Medulla oblongata (tissue), 1 donor: Measurements from ENCODE around the gene ZNF407.

Source experiments
- DNase-seq: peaks from one replicate; pipeline ENCODE4 v3.0.0-alpha.2; 2015; ENCODE audit errors: extremely low spot score

ZNF407 gene

GRCh38 chr18:74788657-74789056 lies 191.0 kb downstream of the ZNF407 start:
- no peak for DNase-seq

- no peak for DNase-seq
Observed at GRCh38 chr18:74789078-74789477, 191.4 kb downstream of the ZNF407 start.

DNA sequence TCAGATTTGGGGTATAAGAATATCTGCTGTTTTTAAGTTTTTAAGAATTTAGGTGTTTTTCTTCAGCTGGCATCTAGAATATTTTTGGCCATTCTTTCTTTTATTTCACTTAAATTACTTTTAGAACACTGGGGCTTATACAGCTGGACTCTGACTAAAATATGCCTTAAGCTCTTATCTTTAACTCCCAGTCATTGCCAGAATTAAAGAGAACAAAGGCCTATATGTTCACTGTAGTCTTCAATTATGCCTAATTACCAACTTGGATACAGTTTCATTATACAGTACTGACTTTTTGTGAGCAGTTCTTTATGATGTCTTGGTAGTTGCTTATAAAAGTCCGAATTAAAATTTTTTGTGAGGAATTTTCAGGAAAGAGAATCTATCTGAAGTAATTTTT lies 192.8 kb downstream of the ZNF407 start:
- DNase-seq: no peak

- no peak for DNase-seq
Observed at GRCh38 chr18:74791501-74792194, 194.0 kb downstream of the ZNF407 start.

DNA sequence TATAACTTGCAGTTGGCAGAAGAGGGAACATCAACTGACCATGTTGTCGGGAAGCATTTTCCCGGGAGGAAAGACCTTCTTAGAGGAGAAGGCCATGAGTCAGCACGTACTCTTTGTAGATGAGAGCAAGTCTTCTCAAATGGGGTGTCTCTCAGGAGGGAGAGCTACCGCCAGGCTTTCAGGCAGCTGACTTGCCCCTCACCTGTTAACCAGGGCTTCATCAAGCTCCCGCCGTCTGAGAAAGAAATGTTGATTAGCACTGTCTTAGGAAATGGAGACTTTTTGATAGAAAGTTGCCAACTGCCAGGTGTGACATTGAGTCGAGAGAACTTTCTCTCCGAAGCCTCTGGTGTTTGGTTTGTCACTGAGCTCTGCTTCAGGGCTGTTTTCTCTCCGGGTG lies 196.1 kb downstream of the ZNF407 start:
- no peak for DNase-seq

DNA sequence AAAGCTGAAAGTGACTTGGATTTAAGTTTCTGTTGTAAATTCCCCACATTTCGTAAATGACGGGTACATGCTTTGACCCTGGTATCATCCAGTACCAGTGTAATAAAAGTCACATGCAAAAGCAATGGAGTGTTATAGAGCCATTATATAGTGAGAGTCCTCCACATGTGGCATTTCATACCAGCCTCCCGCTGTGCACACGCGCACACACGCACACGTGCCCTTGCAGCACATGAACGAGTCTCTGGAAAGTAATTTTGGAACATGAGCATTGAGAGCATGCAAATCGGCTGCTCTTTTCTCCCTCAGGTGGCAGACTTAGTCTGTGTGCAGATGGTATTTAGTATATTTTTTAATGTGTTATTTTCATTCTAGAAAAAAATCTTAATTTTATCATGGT lies 198.1 kb downstream of the ZNF407 start:
- no peak for DNase-seq

DNA sequence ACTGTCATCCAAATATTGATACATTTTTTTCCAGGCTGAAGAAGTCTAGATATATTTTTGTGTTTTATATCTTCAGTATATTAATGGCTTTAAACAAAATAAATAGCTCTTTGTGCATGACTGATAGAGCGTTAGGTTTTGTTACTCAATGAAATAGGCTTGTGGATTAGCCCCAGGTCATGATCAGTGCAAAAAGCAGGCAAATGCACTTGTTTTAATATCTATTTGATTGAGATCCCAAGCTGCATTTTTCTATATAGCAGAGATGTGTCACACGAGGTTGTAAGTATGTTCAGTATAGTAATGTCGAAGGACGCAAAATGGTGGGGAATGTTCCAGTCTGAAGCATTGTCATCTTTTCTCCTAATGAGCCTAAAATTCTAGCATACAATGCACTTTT lies 198.5 kb downstream of the ZNF407 start:
- no peak for DNase-seq

DNA sequence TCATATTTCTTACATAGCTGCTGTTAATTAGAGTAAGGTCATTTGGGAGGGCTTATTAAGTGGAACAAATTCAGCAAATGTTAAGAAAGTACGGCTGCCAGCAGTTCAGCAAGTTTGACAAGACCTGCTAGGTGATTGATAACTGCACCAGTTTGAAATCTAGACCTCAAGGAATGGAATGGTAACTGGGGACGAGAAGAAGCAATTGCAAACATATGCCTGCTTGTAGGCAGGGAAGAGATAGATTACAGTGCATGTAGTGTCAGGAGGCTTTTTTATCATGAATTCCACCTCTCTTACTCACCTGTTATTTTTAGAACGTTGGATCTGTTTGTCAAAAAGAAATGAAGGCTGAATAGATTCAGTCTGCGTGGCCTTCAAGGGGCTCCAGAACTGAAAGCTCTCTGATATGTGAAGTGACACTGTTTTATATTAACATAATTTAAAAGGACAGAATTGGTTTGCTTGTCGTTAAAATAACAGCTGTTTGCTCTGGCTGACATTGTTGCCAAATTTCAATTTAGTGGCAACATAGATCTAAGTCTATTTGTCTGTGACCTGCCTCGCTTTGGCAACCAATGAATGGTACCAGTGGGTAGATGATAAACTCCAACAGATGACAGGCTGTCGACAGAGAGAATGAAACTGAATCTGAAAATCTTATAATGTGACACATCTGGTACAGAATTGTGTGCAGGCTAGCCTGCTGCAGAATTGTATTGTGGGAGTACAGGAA lies 199.3 kb downstream of the ZNF407 start:
- peak; percentile 23 for DNase-seq

DNA sequence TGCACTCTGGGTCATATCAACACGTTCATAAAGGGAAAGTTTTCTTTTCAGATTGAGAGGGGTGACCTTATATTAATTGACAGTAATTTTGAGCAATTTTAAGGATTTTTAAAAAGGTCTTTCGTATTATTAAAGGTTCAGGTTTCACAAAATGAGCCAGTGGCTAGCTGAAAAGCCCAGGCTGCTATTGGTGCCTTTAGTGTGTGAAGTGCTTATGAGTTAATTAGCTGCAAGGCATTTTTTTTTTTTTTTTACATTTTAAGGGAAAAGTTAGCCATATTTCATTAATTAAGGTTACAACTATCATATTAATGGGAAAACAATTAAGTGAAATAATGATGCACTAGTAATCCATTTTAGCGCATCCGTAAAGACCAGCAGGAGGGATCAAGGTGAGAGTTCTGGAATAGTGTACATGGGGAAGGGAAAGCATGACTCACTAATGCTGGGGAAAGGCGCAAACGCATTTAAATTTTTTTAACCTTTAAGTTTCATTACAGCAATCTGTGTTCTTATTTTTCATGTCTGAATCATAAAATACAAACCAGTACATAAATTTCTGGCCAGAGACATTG lies 200.0 kb downstream of the ZNF407 start:
- no peak for DNase-seq

GRCh38 chr18:74799542-74799941 lies 201.9 kb downstream of the ZNF407 start:
- DNase-seq: no peak

GRCh38 chr18:74800098-74800497 lies 202.4 kb downstream of the ZNF407 start:
- no peak for DNase-seq

DNA sequence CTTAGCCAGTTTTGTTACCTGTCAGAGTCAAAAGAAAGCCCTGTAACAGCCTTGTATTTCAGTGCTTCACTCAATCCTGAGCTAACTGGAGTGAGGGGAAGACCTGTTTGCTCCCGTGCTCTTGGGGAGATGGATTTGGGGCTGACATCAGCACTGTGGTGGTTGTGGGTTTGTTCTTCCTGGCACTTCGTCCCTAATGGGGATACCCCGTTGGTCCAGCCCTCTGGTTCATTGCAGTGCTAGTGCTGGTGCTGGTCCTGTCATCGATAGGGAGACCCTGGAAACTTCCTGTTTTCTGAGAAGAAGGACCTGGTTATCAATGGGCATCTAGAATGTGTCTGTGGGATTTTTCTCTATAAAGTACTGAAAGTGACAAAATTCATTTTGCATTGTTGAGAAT lies 205.4 kb downstream of the ZNF407 start:
- no peak for DNase-seq

DNA sequence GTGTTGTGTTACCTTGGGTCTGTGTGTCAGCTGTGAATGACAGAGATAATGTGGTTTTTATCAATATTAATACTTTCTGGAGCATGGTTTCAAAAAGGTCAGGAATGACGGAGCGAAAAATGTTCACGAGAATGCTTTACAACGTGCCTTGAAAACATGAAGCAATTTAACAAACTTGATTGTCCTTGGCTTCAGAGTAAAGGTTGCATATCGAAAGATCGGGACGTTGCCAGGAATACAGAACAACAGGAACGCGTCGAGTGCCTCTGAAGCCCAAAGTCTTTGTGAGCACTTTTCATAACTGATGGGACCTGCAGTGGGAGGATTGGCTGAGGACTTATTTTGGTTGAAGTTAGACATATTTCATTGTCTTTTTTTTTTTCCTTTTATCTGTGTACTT lies 206.1 kb downstream of the ZNF407 start:
- no peak for DNase-seq

DNA sequence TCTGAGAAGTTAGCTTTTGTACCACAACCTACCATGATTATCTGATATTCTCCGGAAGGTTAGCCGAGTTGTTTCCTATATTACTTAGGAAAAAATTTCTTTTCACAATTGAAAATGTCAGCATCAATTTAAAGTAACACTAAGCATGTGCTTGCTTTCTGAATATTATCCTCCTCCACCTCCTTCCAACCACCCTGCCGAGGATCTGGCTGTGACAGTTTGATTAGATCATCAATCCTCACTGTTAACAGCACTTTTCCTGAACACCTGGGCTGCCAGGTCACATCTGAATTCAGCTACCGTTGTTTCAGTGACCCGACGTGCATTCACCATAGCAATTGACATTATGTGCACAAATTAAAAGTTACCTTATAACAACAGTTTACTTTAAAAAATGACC lies 207.0 kb downstream of the ZNF407 start:
- no peak for DNase-seq

DNA sequence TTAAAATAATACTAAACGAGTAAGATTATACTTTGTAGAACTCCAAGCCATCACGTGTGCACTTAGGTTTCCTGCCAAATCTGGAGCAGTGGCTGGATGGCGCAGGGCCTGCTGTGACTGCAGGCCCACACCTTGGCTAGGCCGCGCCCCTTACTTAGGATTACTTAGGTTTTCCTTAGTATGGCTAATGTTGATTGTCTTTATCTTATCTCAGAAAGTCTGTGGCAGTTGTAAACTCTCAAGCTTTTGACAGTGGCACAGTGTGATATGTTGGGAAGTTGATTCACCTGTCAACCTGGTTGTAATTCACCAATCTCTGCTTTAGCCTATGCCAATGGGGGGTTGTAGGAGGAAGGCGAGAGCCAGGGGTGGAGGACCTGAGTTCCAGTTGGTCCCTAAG lies 208.4 kb downstream of the ZNF407 start:
- DNase-seq: no peak

DNA sequence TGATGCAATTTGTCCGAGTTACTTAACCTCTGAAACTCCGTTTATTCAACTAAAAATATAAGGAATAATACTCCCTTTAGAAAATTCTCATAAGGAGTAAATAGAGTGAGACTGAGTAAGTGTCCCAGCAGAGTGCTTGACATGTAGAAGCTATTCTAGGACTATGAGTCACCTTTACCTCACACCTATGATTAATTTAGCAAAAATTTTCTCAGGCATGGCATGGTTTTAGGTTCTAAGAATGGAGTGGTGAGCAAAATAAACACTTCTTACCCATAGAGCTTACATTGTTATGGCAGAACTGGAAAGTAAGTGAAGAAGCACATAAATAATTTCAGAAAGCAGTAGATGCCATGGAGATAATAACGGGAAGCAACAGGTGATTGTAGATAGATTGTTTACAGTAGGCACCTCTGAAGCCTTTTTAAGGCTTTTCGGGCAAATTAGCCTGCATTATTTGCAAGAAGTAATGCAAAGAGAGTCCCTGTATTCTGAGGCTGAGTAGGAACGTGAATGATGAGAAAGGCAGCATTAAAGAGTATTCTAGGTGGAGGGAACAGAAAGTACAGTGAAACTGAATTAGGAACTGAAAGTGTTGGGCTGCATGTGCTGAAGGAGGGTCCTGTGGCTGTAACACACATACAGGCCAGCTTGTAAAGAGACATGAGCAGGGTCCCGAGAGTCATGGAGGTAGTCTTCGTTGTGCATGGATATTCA lies 209.2 kb downstream of the ZNF407 start:
- no peak for DNase-seq

GRCh38 chr18:74817576-74817975 lies 219.9 kb downstream of the ZNF407 start:
- DNase-seq: no peak

DNA sequence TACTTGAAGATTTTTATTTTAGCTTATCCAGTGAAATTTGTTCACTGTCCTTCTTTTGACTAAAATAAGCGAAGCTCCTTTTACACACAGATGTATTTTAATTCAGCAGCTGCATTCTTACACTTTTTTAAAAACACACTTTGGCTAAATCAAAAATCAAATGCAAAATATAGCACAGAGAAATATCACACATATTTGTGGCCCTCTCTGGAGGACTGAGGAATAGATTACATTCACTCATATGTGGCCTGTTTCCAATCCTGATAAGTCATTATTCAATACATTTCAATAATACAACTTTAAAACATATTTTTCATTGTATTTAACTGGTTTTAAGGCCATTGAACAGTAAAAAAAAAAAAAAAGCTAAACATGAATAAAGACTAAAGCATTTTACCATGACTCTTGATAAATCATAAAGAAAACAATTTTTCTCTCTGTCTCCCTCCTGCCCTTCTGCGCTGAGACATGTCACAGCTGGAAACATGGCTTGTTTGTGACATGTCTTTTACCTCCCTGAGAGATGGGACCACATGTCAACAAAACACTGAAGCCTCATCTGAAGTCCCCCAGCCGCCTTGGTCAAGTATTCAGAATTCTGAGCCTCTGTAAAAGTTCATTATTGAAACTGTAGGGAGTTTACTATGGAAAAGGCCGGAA lies 221.0 kb downstream of the ZNF407 start:
- DNase-seq: no peak

- DNase-seq: peak; percentile 16
Observed at GRCh38 chr18:74819433-74820059, 221.9 kb downstream of the ZNF407 start.

DNA sequence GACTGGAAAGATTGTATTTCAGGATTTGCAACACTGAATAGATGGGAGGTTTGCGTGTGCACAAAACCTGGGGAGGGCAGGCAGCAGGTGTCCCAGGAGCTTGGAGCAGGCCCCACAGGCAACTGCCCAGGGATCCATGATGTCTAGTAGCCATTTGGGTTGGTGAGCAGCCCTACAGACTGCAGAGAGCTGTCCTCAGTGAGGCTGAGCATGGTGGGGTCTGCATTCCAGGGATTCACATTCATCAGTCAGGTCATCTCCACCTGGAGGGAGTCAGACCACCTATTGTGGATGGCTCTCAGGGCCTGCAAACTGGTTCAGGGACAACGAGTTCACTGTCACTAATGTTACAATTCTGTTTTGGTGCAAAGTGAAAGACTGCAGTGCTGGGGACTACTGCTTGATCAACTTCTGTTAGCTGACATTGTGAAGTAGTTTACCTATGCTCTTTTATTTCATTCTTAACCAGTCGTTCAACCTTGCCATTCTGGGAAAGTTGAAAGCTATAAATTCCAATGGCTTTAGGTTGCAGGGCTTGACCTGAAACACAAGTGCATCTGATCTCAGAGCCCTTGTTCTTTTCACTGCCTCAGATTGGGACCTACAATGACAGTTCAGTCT lies 222.6 kb downstream of the ZNF407 start:
- no peak for DNase-seq

- DNase-seq: no peak
Observed at GRCh38 chr18:74825460-74825859, 227.8 kb downstream of the ZNF407 start.
